Cardiac muscle cell (in vitro differentiated cells and primary cell): ENCODE results near the gene PRKAR1B. TPM values are rescaled to one million over a fixed set of nuclear protein-coding genes. Genes with fewer than 3 reads are reported as not detected.

ENCODE experiments used
- DNase-seq, 2 donors: peaks; one replicate each; pipeline versions ENCODE4 v3.0.0 to v3.0.0-alpha.2; 2010 to 2017; ENCODE audit warnings: low read depth in 1 of 2, low spot score in 1 of 2
- H3K27ac ChIP-seq: fragments of 200-600 bp; sonication (generic); 2 replicates; pipeline ENCODE4 v1.5.1; 2016
- H3K27me3 ChIP-seq: fragments of 200-600 bp; sonication (generic); 2 replicates; pipeline ENCODE4 v1.6.0; 2016; ENCODE audit warnings: control low read depth
- H3K36me3 ChIP-seq: fragments of 200-600 bp; sonication (generic); 2 replicates; pipeline ENCODE4 v1.5.1; 2016; ENCODE audit warnings: control low read depth
- H3K4me1 ChIP-seq: fragments of 200-600 bp; sonication (generic); 2 replicates; pipeline ENCODE4 v1.8.1; 2017; ENCODE audit warnings: low read depth, mild to moderate bottlenecking, mixed run types
- H3K4me3 ChIP-seq: fragments of 200-600 bp; sonication (generic); 2 replicates; pipeline ENCODE4 v1.5.1; 2016; ENCODE audit warnings: mild to moderate bottlenecking
- H3K9me3 ChIP-seq: fragments of 200-600 bp; sonication (generic); 2 replicates; pipeline ENCODE4 v1.5.1; 2017; ENCODE audit warnings: low read depth, mild to moderate bottlenecking, control low read depth
- polyA plus RNA-seq: library from polyadenylated mRNA; unstranded; fragments of >200 nt; fragmentation: Nextera tagmentation; extraction: Ambion mirVana; gene quantifications from 2 replicates; pipeline ENCODE4 v1.2.1, GENCODE V29; 2016
- total RNA-seq: library from RNA; depleted of rRNA; stranded (reverse); fragments of >200 nt; gene quantifications from 2 replicates; pipeline ENCODE4 v1.2.3, GENCODE V29; 2016
- TF ChIP-seq, protein P1 (sequence below): IDR thresholded peaks from 2 replicates; pipeline ENCODE4 v1.5.1; 2012; ENCODE audit warnings: low read depth, mild to moderate bottlenecking, low read length

PRKAR1B gene
- total and polyA plus RNA-seq, 2 experiments from 2014 or later, result 32.8 to 40.2 TPM

DNA sequence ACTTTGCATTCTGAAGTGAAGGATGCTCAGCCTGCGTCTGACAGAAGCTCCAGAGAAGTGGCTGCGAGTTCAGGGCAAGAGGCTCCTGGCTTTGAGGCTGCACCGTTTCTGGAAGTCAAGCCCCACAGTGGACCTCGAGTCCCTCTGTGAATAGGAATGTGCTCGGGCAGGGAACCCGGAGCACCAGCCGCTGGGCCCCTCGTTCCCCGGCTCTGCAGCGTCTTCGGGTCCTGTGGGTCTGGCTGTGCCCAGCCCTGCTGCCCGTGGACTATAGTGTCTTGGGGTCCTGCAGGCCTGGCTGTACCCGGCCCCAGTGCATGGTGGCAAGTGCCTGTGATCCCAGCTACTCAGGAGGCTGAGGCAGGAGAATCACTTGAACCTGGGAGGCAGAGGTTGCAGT, 45.3 kb upstream of the PRKAR1B start:
- Histone ChIP-seq H3K4me1 (peaks cover 20% of the 10 kb centered on the region), H3K27me3 (no peaks in the 10 kb centered on the region), H3K36me3 (peaks cover 2% of the 10 kb centered on the region), H3K4me3 (no peak overlapping the region), H3K27ac (no peak overlapping the region), H3K9me3 (no peaks in the 10 kb centered on the region)
- TF ChIP-seq, protein P1, sequence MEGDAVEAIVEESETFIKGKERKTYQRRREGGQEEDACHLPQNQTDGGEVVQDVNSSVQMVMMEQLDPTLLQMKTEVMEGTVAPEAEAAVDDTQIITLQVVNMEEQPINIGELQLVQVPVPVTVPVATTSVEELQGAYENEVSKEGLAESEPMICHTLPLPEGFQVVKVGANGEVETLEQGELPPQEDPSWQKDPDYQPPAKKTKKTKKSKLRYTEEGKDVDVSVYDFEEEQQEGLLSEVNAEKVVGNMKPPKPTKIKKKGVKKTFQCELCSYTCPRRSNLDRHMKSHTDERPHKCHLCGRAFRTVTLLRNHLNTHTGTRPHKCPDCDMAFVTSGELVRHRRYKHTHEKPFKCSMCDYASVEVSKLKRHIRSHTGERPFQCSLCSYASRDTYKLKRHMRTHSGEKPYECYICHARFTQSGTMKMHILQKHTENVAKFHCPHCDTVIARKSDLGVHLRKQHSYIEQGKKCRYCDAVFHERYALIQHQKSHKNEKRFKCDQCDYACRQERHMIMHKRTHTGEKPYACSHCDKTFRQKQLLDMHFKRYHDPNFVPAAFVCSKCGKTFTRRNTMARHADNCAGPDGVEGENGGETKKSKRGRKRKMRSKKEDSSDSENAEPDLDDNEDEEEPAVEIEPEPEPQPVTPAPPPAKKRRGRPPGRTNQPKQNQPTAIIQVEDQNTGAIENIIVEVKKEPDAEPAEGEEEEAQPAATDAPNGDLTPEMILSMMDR, result no peak
- no peak for DNase-seq

- Histone ChIP-seq H3K4me3 (no peak overlapping the region), H3K4me1 (peaks cover 20% of the 10 kb centered on the region), H3K9me3 (no peaks in the 10 kb centered on the region), H3K27ac (peak overlapping the region; percentile 82), H3K27me3 (no peaks in the 10 kb centered on the region), H3K36me3 (peaks cover 2% of the 10 kb centered on the region)
- TF ChIP-seq, protein P1, result no peak
- no peak for DNase-seq
Measured at GRCh38 chr7:772005-772294, 44.9 kb upstream of the PRKAR1B start.

- TF ChIP-seq, protein P1, result no peak
- peaks cover 20% of the 10 kb centered on the region for H3K4me1 ChIP-seq
- H3K27ac ChIP-seq, result peak overlapping the region; percentile 82
- H3K27me3 ChIP-seq, result no peaks in the 10 kb centered on the region
- H3K36me3 ChIP-seq, result no peaks in the 10 kb centered on the region
- peak; percentile 63 to 77 for DNase-seq
- no peaks in the 10 kb centered on the region for H3K9me3 ChIP-seq
- H3K4me3 ChIP-seq, result no peak overlapping the region
Measured at GRCh38 chr7:771234-772004, 44.3 kb upstream of the PRKAR1B start.

- peaks cover 20% of the 10 kb centered on the region for H3K4me1 ChIP-seq
- TF ChIP-seq, protein P1, result no peak
- peak overlapping the region; percentile 82 for H3K27ac ChIP-seq
- H3K9me3 ChIP-seq, result no peaks in the 10 kb centered on the region
- no peak overlapping the region for H3K4me3 ChIP-seq
- H3K36me3 ChIP-seq, result no peaks in the 10 kb centered on the region
- no peaks in the 10 kb centered on the region for H3K27me3 ChIP-seq
- no peak for DNase-seq
Measured at GRCh38 chr7:770741-771166, 43.7 kb upstream of the PRKAR1B start.

DNA sequence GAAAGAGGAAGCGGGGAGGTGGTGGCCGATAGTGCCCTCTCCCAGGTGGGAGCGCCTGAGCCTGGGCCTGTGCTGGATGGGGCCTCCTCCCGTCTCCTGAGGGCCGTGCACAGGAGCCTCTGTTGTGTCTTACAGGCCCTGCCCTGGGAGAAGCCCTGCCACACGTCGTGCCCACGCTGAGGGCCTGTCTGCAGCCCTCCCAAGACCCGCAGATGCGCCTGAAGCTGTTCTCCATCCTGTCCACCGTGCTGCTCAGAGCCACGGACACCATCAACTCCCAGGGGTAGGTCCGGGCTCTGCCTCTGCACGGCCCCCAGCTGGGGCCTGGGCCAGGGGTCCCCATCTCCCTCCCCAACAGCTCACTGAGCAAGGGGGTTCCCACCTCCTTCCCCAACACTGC, 43.3 kb upstream of the PRKAR1B start:
- Histone ChIP-seq H3K4me1 (peaks cover 20% of the 10 kb centered on the region), H3K27ac (peak overlapping the region; percentile 82), H3K9me3 (no peaks in the 10 kb centered on the region), H3K27me3 (no peaks in the 10 kb centered on the region), H3K4me3 (no peak overlapping the region), H3K36me3 (peaks cover 3% of the 10 kb centered on the region)
- DNase-seq, result no peak
- TF ChIP-seq, protein P1, result no peak
